Activated naive CD4-positive, alpha-beta T cell treated with anti-CD3 and anti-CD28 coated beads, Interleukin-2, amount 50 U/mL, for 24 hours (primary cell): ENCODE data around the gene ELOVL6.
"Not testable (repeated sequence)": the region's sequence is repeated elsewhere in the genome, so short reads cannot be mapped to it uniquely, and the experiment has no call there.

Source experiments
- H3K27ac Mint-ChIP-seq: one replicate; pipeline ENCODE4 v1.8.0; 2021; ENCODE audit warnings: mild to moderate bottlenecking, mixed read lengths
- H3K27me3 Mint-ChIP-seq: one replicate; pipeline ENCODE4 v1.8.0; 2021; ENCODE audit warnings: mixed read lengths
- H3K36me3 Mint-ChIP-seq: one replicate; pipeline ENCODE4 v1.8.0; 2021; ENCODE audit warnings: mixed read lengths
- H3K4me1 Mint-ChIP-seq: one replicate; pipeline ENCODE4 v1.8.0; 2021; ENCODE audit warnings: mixed read lengths
- H3K4me3 Mint-ChIP-seq: one replicate; pipeline ENCODE4 v1.8.0; 2021; ENCODE audit warnings: mild to moderate bottlenecking, mixed read lengths
- H3K9me3 Mint-ChIP-seq: one replicate; pipeline ENCODE4 v1.8.0; 2021; ENCODE audit warnings: mixed read lengths

ELOVL6 gene

GRCh38 chr4:110183643-110184042, 14.8 kb downstream of the ELOVL6 start:
- peaks cover 5% of the 10 kb centered on the region for H3K36me3 Mint-ChIP-seq
- no peak overlapping the region for H3K27ac Mint-ChIP-seq
- H3K4me3 Mint-ChIP-seq, result no peak overlapping the region
- no peaks in the 10 kb centered on the region for H3K9me3 Mint-ChIP-seq
- H3K27me3 Mint-ChIP-seq, result no peaks in the 10 kb centered on the region
- peaks cover 4% of the 10 kb centered on the region for H3K4me1 Mint-ChIP-seq

GRCh38 chr4:110183058-110183457, 15.4 kb downstream of the ELOVL6 start:
- no peaks in the 10 kb centered on the region for H3K9me3 Mint-ChIP-seq
- no peaks in the 10 kb centered on the region for H3K27me3 Mint-ChIP-seq
- peaks cover 7% of the 10 kb centered on the region for H3K36me3 Mint-ChIP-seq
- H3K27ac Mint-ChIP-seq, result no peak overlapping the region
- H3K4me3 Mint-ChIP-seq, result no peak overlapping the region
- peaks cover 4% of the 10 kb centered on the region for H3K4me1 Mint-ChIP-seq

- Mint-ChIP-seq H3K4me1 (peaks cover 4% of the 10 kb centered on the region), H3K27me3 (no peaks in the 10 kb centered on the region), H3K27ac (no peak overlapping the region), H3K36me3 (peaks cover 7% of the 10 kb centered on the region), H3K9me3 (no peaks in the 10 kb centered on the region), H3K4me3 (no peak overlapping the region)
These were observed 16.5 kb downstream of the ELOVL6 start for GRCh38 chr4:110181890-110182289.

- Mint-ChIP-seq H3K4me3 (no peak overlapping the region), H3K27ac (no peak overlapping the region), H3K4me1 (no peaks in the 10 kb centered on the region), H3K27me3 (no peaks in the 10 kb centered on the region), H3K9me3 (no peaks in the 10 kb centered on the region), H3K36me3 (peaks cover 2% of the 10 kb centered on the region)
These were observed 22.8 kb downstream of the ELOVL6 start for GRCh38 chr4:110175634-110176033.

GRCh38 chr4:110172972-110173371, 25.4 kb downstream of the ELOVL6 start:
- no peaks in the 10 kb centered on the region for H3K27me3 Mint-ChIP-seq
- no peak overlapping the region for H3K27ac Mint-ChIP-seq
- H3K4me1 Mint-ChIP-seq, result no peaks in the 10 kb centered on the region
- H3K36me3 Mint-ChIP-seq, result no peaks in the 10 kb centered on the region
- H3K4me3 Mint-ChIP-seq, result no peak overlapping the region
- no peaks in the 10 kb centered on the region for H3K9me3 Mint-ChIP-seq

GRCh38 chr4:110171971-110172370, 26.4 kb downstream of the ELOVL6 start:
- H3K4me3 Mint-ChIP-seq, result no peak overlapping the region
- no peaks in the 10 kb centered on the region for H3K36me3 Mint-ChIP-seq
- no peaks in the 10 kb centered on the region for H3K9me3 Mint-ChIP-seq
- no peak overlapping the region for H3K27ac Mint-ChIP-seq
- no peaks in the 10 kb centered on the region for H3K27me3 Mint-ChIP-seq
- H3K4me1 Mint-ChIP-seq, result peaks cover 3% of the 10 kb centered on the region

GRCh38 chr4:110170861-110171260, 27.6 kb downstream of the ELOVL6 start:
- Mint-ChIP-seq H3K4me3 (no peak overlapping the region), H3K27ac (no peak overlapping the region), H3K4me1 (peaks cover 13% of the 10 kb centered on the region), H3K27me3 (no peaks in the 10 kb centered on the region), H3K9me3 (no peaks in the 10 kb centered on the region), H3K36me3 (no peaks in the 10 kb centered on the region)

GRCh38 chr4:110165382-110166286, 32.8 kb downstream of the ELOVL6 start:
- H3K27ac Mint-ChIP-seq, result peak overlapping the region; percentile 100
- H3K4me3 Mint-ChIP-seq, result peak overlapping the region; percentile 87
- H3K4me1 Mint-ChIP-seq, result peaks cover 39% of the 10 kb centered on the region
- H3K36me3 Mint-ChIP-seq, result peaks cover 2% of the 10 kb centered on the region
- H3K9me3 Mint-ChIP-seq, result peaks cover 6% of the 10 kb centered on the region
- H3K27me3 Mint-ChIP-seq, result no peaks in the 10 kb centered on the region

GRCh38 chr4:110164856-110165255, 33.6 kb downstream of the ELOVL6 start:
- H3K36me3 Mint-ChIP-seq, result peaks cover 2% of the 10 kb centered on the region
- H3K4me3 Mint-ChIP-seq, result peak overlapping the region; percentile 87
- peak overlapping the region; percentile 100 for H3K27ac Mint-ChIP-seq
- no peaks in the 10 kb centered on the region for H3K27me3 Mint-ChIP-seq
- H3K4me1 Mint-ChIP-seq, result peaks cover 39% of the 10 kb centered on the region
- peaks cover 6% of the 10 kb centered on the region for H3K9me3 Mint-ChIP-seq

- Mint-ChIP-seq H3K9me3 (peaks cover 6% of the 10 kb centered on the region), H3K4me3 (peak overlapping the region; percentile 31), H3K4me1 (peaks cover 39% of the 10 kb centered on the region), H3K27ac (peak overlapping the region; percentile 76), H3K27me3 (no peaks in the 10 kb centered on the region), H3K36me3 (peaks cover 2% of the 10 kb centered on the region)
These were observed 34.2 kb downstream of the ELOVL6 start for GRCh38 chr4:110164251-110164650.

- Mint-ChIP-seq H3K36me3 (peaks cover 2% of the 10 kb centered on the region), H3K9me3 (peaks cover 6% of the 10 kb centered on the region), H3K27ac (peak overlapping the region; percentile 76), H3K4me1 (peaks cover 39% of the 10 kb centered on the region), H3K4me3 (peak overlapping the region; percentile 31), H3K27me3 (no peaks in the 10 kb centered on the region)
These were observed 34.9 kb downstream of the ELOVL6 start for GRCh38 chr4:110163327-110164069.

- H3K27ac Mint-ChIP-seq, result no peak overlapping the region
- peaks cover 23% of the 10 kb centered on the region for H3K4me1 Mint-ChIP-seq
- no peak overlapping the region for H3K4me3 Mint-ChIP-seq
- H3K9me3 Mint-ChIP-seq, result peaks cover 6% of the 10 kb centered on the region
- no peaks in the 10 kb centered on the region for H3K27me3 Mint-ChIP-seq
- H3K36me3 Mint-ChIP-seq, result peaks cover 2% of the 10 kb centered on the region
These were observed 37.8 kb downstream of the ELOVL6 start for GRCh38 chr4:110160618-110161017.

- H3K4me1 Mint-ChIP-seq, result peaks cover 13% of the 10 kb centered on the region
These were observed 38.9 kb downstream of the ELOVL6 start for GRCh38 chr4:110159541-110159940.

GRCh38 chr4:110157580-110157979, 40.8 kb downstream of the ELOVL6 start:
- H3K36me3 Mint-ChIP-seq, result no peaks in the 10 kb centered on the region
- no peaks in the 10 kb centered on the region for H3K27me3 Mint-ChIP-seq
- H3K4me3 Mint-ChIP-seq, result no peak overlapping the region
- H3K9me3 Mint-ChIP-seq, result no peaks in the 10 kb centered on the region
- no peaks in the 10 kb centered on the region for H3K4me1 Mint-ChIP-seq
- H3K27ac Mint-ChIP-seq, result no peak overlapping the region

More at GRCh38 chr4:110159541-110159940, 38.9 kb downstream of the ELOVL6 start:
- Mint-ChIP-seq H3K27me3 (no peaks in the 10 kb centered on the region), H3K36me3 (no peaks in the 10 kb centered on the region), H3K27ac (no peak overlapping the region), H3K4me3 (no peak overlapping the region), H3K9me3 (no peaks in the 10 kb centered on the region)

- H3K36me3 Mint-ChIP-seq, H3K4me3 Mint-ChIP-seq, H3K9me3 Mint-ChIP-seq, H3K27ac Mint-ChIP-seq, H3K27me3 Mint-ChIP-seq, H3K4me1 Mint-ChIP-seq: not testable (repeated sequence)
These were observed 41.2 kb downstream of the ELOVL6 start for GRCh38 chr4:110157166-110157565.

- Mint-ChIP-seq H3K36me3 (no peaks in the 10 kb centered on the region), H3K27me3 (no peaks in the 10 kb centered on the region), H3K27ac (no peak overlapping the region), H3K4me1 (no peaks in the 10 kb centered on the region), H3K9me3 (no peaks in the 10 kb centered on the region), H3K4me3 (no peak overlapping the region)
These were observed 42.0 kb downstream of the ELOVL6 start for GRCh38 chr4:110156442-110156841.
